ENCODE results near the gene SRMS. TPM values are rescaled to one million over a fixed set of nuclear protein-coding genes. Genes with fewer than 3 reads are reported as not detected.
"Not testable (repeated sequence)": the region's sequence is repeated elsewhere in the genome, so short reads cannot be mapped to it uniquely, and the experiment has no call there.

The SRMS gene
- total RNA-seq, 1 experiment from 2014 or later: not detected

DNA sequence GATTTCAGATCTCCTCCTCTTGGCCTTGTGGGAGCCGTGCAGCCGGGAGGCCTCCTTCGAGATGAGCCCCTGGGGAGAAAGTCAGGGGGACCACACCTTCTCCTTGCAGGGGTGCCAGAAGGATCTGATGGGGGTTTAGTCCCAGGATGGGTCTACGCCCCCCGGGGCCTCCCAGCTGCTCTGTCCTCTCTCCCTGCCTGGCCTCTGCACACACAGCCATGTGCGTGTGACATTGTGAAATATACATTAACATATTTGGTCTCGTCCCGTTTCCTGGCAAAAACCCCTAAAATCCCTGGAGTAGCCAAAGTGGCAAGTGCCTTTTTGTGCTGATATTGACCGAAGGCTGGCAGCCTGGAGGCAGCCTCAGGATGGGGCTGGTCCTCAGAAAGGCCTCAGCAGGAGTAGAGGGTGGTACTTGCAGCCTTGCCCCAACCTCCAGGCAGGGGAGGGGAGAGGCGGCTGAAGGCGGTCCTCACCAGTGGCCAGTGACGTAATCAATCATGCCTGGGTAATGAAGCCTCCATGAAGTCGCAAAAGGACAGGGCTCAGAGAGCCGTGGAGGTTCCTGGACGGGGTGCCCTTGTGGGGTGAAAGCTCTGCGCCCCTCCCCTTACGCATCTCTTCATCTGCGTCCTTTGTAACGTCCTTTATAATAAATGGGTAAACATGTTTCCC lies 31.6 kb upstream of the SRMS start:
- DNase-seq (ENCODE audit: low read depth): no peak

DNA sequence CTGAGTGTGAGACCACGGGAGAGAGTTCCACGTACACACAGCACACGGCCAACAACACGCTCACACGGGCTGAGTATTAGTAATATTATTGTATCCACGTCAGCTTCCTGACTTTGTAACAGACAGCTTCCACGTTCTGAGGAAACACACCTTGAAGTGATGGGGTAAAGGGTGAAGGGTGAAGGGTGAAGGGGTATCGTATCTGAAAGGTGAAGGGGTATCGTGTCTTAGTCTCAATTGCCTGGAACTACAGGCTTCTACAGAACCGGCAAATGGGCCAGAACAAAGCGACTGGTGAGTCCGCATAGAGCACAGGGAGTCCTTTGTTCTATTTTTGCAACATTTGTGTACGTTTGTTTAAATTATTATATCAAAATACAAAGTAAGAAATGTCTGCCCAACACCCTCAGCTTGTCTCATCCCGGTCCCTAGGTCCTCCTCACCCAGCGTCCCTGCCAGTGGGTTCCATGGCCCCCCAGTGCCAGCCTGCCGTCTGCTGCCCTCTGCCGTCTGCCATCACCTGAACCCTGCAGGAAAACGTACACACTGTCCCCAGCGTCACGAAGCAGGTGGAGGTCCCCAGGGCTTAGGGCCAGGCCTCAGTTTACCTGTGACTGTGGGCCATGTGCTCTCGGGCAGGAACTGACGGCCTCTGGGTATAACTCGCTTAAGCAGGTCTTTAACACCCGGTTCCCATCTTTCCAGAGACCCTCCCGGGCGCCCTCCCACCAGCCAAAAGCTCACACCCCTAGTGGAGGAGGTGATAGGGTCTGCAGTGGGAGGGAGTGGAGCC lies 30.9 kb upstream of the SRMS start:
- DNase-seq (ENCODE audit: low read depth): no peak

DNA sequence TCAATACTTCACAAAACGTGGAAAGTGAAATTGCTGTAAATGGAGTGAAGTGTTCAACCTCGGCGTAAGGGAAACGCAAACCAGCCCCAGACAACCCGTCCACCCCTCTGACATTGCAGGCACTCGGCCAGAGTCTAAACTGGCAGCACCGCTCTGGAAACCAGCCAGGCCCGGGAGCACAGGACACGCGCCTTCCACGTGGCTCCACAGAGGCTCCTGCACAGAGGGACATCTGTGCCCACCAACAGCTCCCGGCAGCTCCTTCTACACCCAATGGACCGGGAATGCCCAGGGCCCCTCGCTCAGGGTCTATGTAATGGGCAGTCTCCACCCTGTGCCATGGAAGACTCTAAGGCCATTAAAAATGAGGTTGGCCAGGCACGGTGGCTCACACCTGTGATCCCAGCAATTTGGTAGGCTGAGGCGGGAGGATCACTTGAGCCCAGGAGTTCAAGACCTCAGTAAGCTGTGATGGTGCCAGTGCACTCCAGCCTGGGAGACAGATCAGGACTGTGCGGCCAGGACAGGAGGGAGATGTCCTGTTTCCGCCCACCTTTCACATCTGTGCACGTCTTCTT lies 29.9 kb upstream of the SRMS start:
- no peak for DNase-seq (ENCODE audit: low read depth)

DNA sequence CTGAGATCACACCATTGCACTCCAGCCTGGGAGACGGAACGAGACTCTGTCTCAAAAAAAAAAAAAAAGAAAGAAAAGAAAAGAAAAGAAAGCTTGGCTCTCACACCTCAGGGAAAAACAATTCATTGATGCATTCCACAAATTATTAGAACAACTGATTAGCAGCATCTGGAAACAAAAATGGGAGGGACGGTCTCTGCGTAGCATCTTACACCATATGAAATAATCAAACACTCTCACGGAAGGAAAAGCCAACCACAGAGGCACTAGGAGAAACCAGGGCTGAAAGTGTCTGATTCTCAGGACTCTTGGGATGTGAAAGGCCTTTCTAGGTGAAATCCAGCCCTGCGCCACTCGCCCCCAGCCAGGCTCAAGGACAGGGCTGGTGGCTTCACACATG lies 28.8 kb upstream of the SRMS start:
- DNase-seq (ENCODE audit: low read depth): no peak

DNA sequence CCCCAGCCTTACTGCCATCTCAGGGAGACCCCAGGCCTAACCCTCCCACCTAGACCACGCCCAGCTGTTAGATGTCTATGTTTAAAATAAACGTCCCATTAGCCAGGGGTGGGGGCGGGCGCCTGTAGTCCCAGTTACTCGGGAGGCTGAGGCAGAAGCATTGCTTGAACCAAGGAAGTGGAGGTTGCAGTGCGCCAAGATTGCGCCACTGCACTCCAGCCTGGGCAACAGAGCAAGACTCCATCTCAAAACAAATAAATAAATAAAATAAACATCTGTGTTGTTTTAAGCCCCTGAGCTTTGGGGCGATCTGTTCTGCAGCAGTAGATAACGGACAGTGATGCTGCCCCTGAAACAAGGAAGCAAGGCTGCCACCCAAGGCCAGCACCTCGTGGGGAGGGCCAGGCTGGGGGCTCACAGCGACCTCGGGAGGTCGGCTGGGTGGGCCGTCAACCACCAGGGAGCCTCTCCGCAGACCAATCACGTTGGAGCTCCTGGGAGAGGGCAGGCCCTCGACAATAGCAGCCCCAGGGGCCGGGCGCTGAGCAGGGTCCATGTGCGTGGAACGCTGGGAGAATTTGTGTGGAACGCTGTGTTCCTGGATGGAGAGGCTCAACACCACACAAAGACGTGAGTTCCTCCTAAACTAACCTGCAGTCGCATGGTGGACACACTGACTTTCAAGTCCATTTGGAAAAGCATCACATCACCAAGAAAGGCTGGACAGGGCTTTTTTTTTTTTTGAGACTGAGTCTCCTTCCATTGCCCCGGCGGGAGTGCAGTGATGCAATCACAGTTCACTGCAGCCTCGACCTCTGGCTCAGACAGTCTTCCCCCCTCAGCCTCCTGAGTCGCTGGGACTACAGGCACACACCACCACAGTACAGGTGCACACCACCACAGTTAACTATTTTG lies 27.5 kb upstream of the SRMS start:
- peak; percentile 65 for DNase-seq (ENCODE audit: low read depth)

DNA sequence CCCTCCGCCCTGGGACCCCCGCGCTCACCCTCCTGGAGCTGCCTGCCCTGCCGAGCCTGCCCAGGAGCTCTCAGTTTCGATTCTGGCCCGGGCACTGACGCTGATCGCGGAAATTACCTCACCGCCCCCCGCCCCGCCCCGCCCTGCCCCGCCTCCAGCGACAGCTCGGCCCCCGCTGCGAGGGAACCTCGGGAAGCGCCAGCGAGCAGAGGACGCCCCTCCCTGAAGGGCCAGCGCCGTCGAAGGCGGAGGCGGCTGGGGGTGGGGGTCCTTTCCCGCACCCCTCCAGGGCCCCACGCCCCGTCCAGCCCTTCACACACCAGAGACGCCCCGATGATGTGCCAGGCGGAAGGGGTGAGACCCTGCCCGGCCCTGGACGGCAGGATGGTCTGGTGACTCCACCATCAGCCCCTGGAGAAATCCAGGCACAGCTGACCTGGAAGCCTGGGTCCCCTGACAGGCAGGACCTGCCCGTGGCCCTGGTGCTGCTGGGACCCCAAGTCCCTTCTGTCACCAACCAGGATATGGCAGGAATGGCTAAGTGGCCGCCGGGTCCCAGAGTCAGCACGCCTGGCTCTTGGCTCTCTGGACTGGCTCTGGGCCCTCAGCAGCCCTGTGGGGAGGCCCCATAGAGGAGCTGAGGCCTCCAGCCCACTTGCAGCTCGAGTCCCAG lies 26.7 kb upstream of the SRMS start, which contains the start of gene HELZ2:
HELZ2 (minus strand) TSS at position 84 of the 673 bp plus-strand sequence. CDS start 1,854 bp downstream, outside the sequence.
- peak; percentile 78 for DNase-seq (ENCODE audit: low read depth)

DNA sequence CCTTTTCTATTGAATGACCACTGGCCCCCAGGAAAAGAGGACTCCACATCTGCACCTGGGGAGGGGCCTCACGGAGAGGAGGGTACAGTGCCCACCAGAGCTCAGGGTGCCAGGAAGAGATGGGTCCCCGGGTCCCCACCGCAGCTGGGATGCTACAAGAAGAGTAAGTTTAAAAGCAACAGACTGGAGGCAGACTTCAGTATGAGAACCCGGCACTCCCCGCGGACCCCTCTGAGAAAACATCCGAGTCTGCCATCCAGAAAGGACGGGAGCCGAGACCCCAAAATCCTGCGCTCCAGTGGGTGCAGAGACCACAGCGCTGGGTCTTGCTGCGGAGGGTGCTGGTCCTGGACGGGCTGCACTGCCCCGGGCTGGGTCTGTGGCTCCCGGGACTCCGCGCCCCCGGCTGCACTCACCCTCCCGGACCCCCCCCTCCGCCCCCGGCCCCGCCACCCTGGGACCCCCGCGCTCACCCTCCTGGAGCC lies 26.1 kb upstream of the SRMS start:
- DNase-seq (ENCODE audit: low read depth): no peak

DNA sequence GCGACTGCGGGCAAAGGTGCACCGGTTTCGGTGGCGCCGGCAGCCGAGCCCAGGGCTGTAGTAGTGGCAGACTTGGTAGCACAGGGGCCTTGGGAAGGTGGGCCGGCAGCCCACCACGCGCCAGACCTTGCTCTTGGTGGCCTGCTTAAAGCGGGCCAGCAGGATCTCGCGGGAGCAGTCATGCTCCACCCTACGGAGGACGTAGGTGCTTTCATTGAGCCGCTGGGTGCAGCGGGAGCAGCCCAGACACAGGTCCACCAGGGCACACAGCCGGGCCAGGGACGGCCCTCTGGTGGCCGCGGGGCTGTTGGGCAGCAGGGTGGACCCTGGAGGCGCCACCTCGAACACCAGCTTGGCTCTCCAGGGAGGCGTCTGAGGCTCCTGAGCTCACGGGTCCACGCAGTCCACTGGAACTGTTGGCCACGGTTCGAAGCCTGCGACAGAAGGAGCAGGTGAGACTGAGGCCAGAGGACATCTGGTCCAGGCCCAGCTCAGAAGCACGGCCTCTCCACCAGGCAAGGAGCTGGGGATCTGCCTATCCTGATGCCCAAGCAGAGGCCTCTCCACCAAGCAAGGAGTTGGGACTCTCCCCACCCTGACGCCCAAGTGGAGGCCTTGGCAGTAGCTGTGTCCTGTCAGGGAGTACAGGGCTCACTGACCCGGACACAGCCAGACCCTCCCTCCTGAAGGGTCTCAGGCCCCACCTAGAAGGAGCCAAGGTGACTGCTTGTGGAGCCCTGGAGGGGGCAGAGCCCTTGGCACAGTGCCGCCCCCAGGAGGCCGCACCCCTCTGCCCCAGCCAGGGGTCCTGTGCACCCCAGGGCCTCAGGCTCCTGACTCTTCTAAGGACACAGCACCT lies 25.5 kb upstream of the SRMS start:
- DNase-seq (ENCODE audit: low read depth): peak; percentile 31

DNA sequence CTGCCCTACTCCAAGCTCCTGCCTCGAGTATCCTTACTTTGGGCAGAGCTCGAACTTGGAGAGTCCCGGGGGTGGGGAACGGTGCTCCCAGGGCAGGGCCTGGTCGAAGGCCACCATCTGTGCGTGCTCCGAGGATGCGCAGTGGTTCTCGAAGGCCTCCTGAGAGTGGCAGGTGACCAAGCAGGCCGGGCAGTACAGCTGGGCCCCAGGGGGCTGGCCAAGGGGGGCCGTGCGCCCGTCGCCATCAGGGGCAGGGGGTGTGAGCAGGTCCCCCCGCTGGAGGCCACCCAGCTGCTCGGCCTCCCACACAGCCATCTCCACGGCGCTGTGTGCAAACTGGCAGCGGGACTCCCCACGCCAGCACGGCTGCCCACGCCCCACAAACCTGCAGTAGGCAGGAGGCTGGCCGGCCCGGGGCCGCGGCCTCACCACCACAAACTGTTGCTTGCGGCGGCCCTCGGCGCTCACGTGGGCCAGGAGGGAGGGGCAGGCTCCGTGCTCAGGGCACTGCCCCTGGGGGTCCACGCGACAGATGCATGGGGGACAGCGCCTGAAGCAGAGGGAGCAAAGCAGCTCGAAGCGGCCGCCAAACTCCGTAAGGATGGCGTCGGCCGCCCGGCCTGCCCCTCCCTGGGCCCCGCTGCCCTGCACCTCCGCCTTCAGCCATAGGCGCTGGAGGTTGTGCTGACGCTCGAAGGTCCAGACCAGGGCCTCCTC lies 24.7 kb upstream of the SRMS start:
- DNase-seq (ENCODE audit: low read depth): no peak

DNA sequence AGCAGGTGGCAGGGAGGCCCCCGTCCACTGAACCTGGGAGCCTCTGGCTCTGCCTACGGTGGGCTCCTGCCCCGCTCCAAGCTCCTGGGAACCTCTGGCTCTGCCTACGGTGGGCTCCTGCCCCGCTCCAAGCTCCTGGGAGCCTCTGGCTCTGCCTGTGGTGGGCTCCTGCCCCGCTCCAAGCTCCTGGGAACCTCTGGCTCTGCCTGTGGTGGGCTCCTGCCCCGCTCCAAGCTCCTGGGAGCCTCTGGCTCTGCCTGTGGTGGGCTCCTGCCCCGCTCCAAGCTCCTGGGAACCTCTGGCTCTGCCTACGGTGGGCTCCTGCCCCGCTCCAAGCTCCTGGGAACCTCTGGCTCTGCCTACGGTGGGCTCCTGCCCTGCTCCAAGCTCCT lies 23.5 kb upstream of the SRMS start:
- not testable (repeated sequence) for DNase-seq (ENCODE audit: low read depth)

DNA sequence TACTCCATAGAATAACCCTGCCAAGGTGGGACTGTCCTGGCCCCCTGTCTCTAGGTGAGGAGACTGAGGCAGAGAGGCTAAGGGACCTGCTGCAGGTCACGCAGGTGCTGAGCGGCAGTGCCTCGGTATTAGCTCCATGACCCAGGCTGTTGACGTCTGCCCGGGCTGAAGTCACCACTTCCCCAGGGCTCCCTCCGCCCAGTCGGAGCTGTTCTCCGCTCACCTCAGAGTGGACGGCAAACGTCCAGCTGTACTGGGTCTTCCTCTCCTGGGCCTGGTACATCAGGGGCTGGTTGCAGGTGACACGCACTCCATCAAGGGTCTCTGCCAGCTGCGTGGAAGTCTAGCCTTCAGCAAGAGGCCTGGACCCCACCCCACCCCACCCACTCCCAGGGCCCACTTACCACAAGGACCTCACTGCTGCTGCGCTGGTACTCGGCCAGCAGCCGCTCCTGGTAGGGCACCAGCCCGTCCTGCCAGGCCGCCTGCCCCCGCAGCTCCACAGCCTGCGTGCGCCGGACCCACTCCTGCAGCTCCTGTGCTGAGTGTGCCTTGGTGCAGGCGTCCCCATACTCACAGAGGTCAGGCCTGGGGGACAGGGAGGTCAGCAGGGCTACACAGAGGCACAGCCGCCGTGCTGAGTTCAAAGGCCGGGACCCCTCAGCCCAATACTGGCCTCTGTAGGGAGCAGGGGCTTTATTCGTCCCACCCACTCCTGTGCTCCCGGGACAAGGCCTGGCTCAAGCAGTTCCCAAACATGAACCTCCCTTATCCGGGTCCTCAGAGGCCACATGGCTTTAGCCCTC lies 22.9 kb upstream of the SRMS start:
- no peak for DNase-seq (ENCODE audit: low read depth)

DNA sequence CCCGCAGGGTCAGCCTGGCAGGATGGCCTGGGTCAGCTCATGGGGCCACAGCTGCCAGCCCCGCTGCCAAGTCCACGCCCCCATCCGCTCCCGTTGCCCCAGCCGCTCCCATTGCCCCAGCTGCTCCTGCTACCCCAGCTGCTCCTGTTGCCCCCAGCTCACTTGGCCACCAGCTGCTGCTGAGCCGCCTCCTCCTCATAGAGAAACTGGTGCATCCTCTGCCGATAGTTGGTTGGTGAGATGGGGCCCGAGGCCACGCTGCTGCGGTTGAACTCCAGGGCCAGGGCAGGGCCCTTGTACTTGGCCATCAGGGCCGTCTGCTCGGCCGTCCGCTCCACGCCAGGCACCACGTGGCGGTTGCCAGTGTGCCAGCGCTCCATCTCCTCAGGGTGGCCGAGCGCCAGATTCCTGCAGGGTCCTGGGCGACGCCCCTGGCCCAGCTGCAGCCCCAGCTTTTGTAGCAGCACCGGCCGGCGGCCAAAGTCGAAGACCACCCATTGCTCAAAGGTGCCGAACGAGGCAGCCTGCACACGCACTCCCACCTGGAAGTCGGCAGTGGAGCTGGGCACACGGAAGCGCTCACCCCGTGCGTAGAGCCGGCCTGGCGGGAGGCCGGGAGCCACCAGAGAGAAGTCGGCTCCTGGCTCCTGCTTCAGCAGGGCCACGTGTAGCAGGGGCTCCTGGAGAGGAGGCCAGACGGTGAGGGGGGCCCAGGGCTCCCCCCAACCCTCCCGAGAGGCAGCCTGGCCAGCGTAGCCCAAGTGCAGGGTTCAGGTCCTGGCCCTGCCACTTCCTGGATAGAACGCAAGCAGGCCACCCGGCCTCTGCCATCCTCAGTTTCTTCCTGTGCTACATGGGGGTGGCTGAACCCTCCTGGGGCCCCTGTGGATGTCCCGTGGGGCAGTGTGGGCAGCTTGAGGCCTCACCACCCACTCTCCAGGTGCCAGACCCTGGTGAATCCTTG lies 21.7 kb upstream of the SRMS start:
- no peak for DNase-seq (ENCODE audit: low read depth)

DNA sequence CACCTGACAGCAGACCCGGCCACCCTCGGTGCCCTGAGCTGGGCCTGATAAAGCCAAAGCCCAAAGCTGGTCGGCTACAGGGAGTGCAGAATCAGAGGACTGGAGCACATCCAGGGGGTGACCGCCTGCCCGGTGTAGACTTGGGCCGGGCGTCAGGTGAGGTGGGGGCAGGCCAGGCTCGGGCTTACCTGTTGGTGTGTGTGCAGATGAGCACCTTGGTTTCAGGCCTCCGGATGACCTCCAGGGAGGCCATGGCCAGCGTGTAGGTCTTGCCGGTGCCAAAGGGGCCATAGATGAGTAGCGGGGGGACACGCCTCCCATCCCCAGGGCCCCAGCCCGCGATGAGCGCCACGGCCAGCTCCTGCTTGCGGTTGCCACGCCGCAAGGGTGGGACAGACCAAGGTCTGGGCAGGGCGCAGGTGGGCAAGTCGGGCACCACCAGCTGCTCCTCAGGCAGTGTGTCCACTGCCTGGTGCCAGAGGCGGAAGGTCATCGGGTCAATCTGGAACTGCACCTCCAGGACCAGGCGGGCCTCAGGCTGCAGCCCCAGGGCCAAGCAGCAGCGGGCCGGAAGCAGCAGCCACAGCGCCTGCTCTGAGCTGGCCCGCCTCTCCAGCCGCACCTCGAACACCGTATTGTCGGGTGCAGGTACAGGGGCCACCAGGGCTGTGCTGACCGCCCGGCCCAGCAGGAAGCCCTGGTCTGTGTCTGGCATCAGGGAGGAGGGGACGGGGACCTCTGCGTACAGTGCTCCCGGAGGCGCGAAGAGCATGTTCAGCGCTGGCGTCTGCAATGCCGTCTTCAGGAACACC lies 20.8 kb upstream of the SRMS start:
- DNase-seq (ENCODE audit: low read depth): no peak

DNA sequence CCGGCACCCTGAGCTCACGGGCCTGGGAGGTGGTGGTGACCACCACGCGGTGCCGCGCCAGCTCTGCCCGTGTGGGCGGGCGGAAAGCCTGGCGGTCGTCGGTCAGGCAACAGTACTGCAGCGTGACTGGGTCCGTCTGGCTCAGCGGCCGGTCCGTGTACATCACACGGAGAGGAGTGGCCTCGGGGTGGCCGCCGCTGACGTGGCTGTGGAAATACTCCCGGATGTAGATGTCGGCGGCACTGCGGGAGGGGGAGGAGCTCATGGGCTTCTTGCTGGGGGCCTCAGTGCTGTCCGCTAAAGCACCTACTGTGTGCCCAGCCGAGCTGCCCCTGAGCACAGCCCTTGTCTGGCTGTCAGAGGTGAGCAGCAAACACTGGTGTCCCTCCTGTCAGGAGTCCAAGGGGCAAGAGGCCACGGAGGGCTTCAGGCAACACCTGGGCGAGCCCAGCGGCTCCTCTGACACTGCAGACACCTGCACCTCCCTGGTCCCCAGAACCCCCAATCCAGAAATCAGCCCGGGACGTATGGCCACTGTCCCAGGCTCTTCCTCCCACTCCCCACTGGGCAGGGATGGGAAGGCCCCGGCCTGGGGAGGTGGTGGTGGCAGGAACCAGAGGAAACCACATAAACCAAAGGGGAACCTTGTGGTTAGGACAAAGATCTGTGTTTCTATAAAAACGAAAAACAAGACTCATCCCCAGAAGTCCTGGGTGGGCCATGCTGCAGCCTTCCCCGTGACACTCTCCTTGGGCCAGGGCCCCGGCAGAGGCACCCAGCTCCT lies 20.0 kb upstream of the SRMS start:
- peak; percentile 50 for DNase-seq (ENCODE audit: low read depth)

DNA sequence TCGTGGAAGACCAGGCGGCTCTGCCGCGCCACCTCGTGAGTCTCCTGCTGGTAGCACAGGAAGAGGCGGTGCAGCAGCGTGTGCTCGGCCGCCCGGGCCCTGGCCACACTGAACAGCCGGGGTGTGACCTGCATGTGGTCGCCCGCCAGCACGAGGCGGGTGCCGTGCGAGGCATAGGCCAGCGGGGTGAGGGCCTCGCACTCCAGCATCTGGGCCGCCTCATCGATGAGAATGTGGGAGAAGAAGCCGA lies 19.5 kb upstream of the SRMS start:
- DNase-seq (ENCODE audit: low read depth): no peak

Data from M059J (cell line).